ENCODE data around the gene SNX17. TPM values are rescaled to one million over a fixed set of nuclear protein-coding genes. Genes with fewer than 3 reads are reported as not detected.
A peak's percentile ranks its signal among the peaks of the same experiment; 100 is the strongest.

The SNX17 gene
- total RNA-seq, 1 experiment from 2014 or later, result 60.6 TPM

- H3K36me3 ChIP-seq (ENCODE audit: low read depth), result peaks cover 4% of the 10 kb centered on the region; the same call in 1 of the 2 replicates
- CTCF ChIA-PET, result no interaction called here
Observed at GRCh38 chr2:27322301-27322765, 48.1 kb upstream of the SNX17 start.

GRCh38 chr2:27322766-27323595 lies 47.4 kb upstream of the SNX17 start, which contains the start of gene MPV17:
Gene MPV17 (minus strand): TSS chr2:27323097. CDS start chr2:27322517, 580 bp downstream.
- POLR2A ChIA-PET (ENCODE audit: unreplicated experiment), result interaction anchor here (0.6 to 0.7 kb wide), 2 partner anchors 31 to 58 kb away, joined by 3 to 24 read pairs; no protein-coding TSS in a partner anchor
- BruUV-seq (replicated peaks), result TSS peak; percentile 91
- peak within 1 kb of the TSS; percentile 82 for H3K4me3 ChIP-seq

More at GRCh38 chr2:27322301-27322765, 48.1 kb upstream of the SNX17 start:
- H3K27ac ChIP-seq, result peak overlapping the region; percentile 69
- H3K9me3 ChIP-seq (ENCODE audit: insufficient read depth, low read depth), result no peaks in the 10 kb centered on the region
- peak overlapping the region; percentile 99 for H3K4me2 ChIP-seq
- peaks cover 49% of the 10 kb centered on the region; the same call in 1 of the 2 replicates for H3F3A ChIP-seq (ENCODE audit: insufficient read depth, low read depth)
- TF ChIP-seq EZH2 (IDR thresholded peaks at IDR 0.05; ENCODE audit: low read depth) (no peak), CTCF (conservative IDR thresholded peaks at IDR 0.05) (no peak)
- no peaks in the 10 kb centered on the region for H4K20me1 ChIP-seq (ENCODE audit: insufficient read depth)
- H3K79me2 ChIP-seq (ENCODE audit: low read depth), result peaks cover 23% of the 10 kb centered on the region
- peak in 1 of 2 experiments; percentile 12 for DNase-seq
- H3K9me2 ChIP-seq (ENCODE audit: insufficient read depth), result no peaks in the 10 kb centered on the region
- H3K4me3 ChIP-seq, result peak overlapping the region; percentile 82
- H3K4me1 ChIP-seq (replicated peaks; ENCODE audit: insufficient read depth), result peaks cover 28% of the 10 kb centered on the region
- peak overlapping the region; percentile 91 for H2AFZ ChIP-seq
- H3K27me3 ChIP-seq (ENCODE audit: insufficient read depth, low read depth), result no peaks in the 10 kb centered on the region
- intact Hi-C loops (cut with micrococcal nuclease; ENCODE audit: unreplicated experiment), result loop anchor here (2.0 to 10.0 kb wide), 3 partner anchors 34 to 305 kb away; partner anchors contain the start of genes ATRAID, CAD, CCDC121 and GPN1
- POLR2A ChIA-PET (ENCODE audit: unreplicated experiment), result interaction anchor here (0.6 to 0.7 kb wide), 4 partner anchors 31 to 124 kb away, joined by 3 to 24 read pairs (median 3); no protein-coding TSS in a partner anchor
- TSS peak; percentile 87 for BruUV-seq (replicated peaks)

More at GRCh38 chr2:27322766-27323595, 47.4 kb upstream of the SNX17 start, which contains the start of gene MPV17:
- Histone ChIP-seq H3K27me3 (ENCODE audit: insufficient read depth, low read depth) (no peaks in the 10 kb centered on the region), H4K20me1 (ENCODE audit: insufficient read depth) (no peaks in the 10 kb centered on the region), H3K9me2 (ENCODE audit: insufficient read depth) (no peaks in the 10 kb centered on the region), H3K79me2 (ENCODE audit: low read depth) (peaks cover 23% of the 10 kb centered on the region), H3F3A (ENCODE audit: insufficient read depth, low read depth) (peaks cover 49% of the 10 kb centered on the region; the same call in 1 of the 2 replicates), H3K4me1 (replicated peaks; ENCODE audit: insufficient read depth) (peaks cover 28% of the 10 kb centered on the region), H2AFZ (peak within 1 kb of the TSS; percentile 91), H3K36me3 (ENCODE audit: low read depth) (peaks cover 8% of the 10 kb centered on the region; the same call in 1 of the 2 replicates), H3K9me3 (ENCODE audit: insufficient read depth, low read depth) (no peaks in the 10 kb centered on the region), H3K27ac (peak within 1 kb of the TSS; percentile 69), H3K4me2 (peak within 1 kb of the TSS; percentile 99)
- peak; percentile 89 to 93 for DNase-seq
- CTCF ChIA-PET, result no interaction called here
- intact Hi-C loops (cut with micrococcal nuclease; ENCODE audit: unreplicated experiment), result loop anchor here (2.0 to 10.0 kb wide), 3 partner anchors 34 to 304 kb away; partner anchors contain the start of genes ATRAID, CAD, CCDC121 and GPN1
- TF ChIP-seq CTCF (conservative IDR thresholded peaks at IDR 0.05) (no peak), EZH2 (IDR thresholded peaks at IDR 0.05; ENCODE audit: low read depth) (no peak)
